Stimulated activated CD4-positive, alpha-beta T cell treated with anti-CD3 and anti-CD28 coated beads, Interleukin-15, amount 100 ng/mL, for 1 hour (primary cell): Measurements from ENCODE around the gene ZFYVE26.
"Not testable (repeated sequence)": the region's sequence is repeated elsewhere in the genome, so short reads cannot be mapped to it uniquely, and the experiment has no call there.

Experiments
- DNase-seq, 2 donors: peaks; one replicate each; pipeline ENCODE4 v3.0.0-alpha.2; 2020; ENCODE audit warnings: low read depth in 1 of 2, low spot score in 1 of 2

The ZFYVE26 gene

GRCh38 chr14:67816326-67817002 is at the start of gene ZFYVE26:
ZFYVE26 (minus strand) TSS chr14:67816590; CDS start chr14:67815963, 627 bp downstream.
- peak; percentile 72 to 74 for DNase-seq

- DNase-seq: no peak
These were observed 46.8 kb upstream of the ZFYVE26 start for GRCh38 chr14:67863223-67863622.

- no peak for DNase-seq
These were observed 42.9 kb upstream of the ZFYVE26 start for GRCh38 chr14:67859169-67859749.

- no peak for DNase-seq
These were observed 41.5 kb upstream of the ZFYVE26 start for GRCh38 chr14:67857778-67858350.

GRCh38 chr14:67856827-67857226 is 40.4 kb upstream of the ZFYVE26 start:
- no peak for DNase-seq

GRCh38 chr14:67853715-67854114 is 37.3 kb upstream of the ZFYVE26 start:
- no peak for DNase-seq

- no peak for DNase-seq
These were observed 36.7 kb upstream of the ZFYVE26 start for GRCh38 chr14:67852926-67853604.

- no peak for DNase-seq
These were observed 35.5 kb upstream of the ZFYVE26 start for GRCh38 chr14:67851785-67852410.

GRCh38 chr14:67850066-67850830 is 33.9 kb upstream of the ZFYVE26 start:
- no peak for DNase-seq

- DNase-seq: no peak
These were observed 29.7 kb upstream of the ZFYVE26 start for GRCh38 chr14:67846029-67846610.

- peak in 1 of 2 donors; percentile 25 for DNase-seq
These were observed 20.7 kb upstream of the ZFYVE26 start for GRCh38 chr14:67837011-67837624.

GRCh38 chr14:67835596-67835995 is 19.2 kb upstream of the ZFYVE26 start:
- DNase-seq: no peak

GRCh38 chr14:67833403-67833802 is 17.0 kb upstream of the ZFYVE26 start:
- no peak for DNase-seq

GRCh38 chr14:67831113-67831512 is 14.7 kb upstream of the ZFYVE26 start:
- DNase-seq: no peak

- no peak for DNase-seq
These were observed 4.7 kb upstream of the ZFYVE26 start for GRCh38 chr14:67821121-67821520.

GRCh38 chr14:67820428-67820971 is 4.1 kb upstream of the ZFYVE26 start:
- DNase-seq: no peak

GRCh38 chr14:67819563-67820421 is 3.4 kb upstream of the ZFYVE26 start, which contains the start of gene RAD51B:
RAD51B (plus strand) TSS chr14:67819779.
- peak; percentile 74 to 75 for DNase-seq

- DNase-seq: not testable (repeated sequence)
These were observed 2.1 kb upstream of the ZFYVE26 start for GRCh38 chr14:67818476-67818875.
